ENCODE data around the gene DCP1A. TPM values are rescaled to one million over a fixed set of nuclear protein-coding genes. Genes with fewer than 3 reads are reported as not detected.

Gene DCP1A
- total and polyA plus RNA-seq, 2 experiments from 2014 or later = 19.3 to 32.0 TPM

DNA sequence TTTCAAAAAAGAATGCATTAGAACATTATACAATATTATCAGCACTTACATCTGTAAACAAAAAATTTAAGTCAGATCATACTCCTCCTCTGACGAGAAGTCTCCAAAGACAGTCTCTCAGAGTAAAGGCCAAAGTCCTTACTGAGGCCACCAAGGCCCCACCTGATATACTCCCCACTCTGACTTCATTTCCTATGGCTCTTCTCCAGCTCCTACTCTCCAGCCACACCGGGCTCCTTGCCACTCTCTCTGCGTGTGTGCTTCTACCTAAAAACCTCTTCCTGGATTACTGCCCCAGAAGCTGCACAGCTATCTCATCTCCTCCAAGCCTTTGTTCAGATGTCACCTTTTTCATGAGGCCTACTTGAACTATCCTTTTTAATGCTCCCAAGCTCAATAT lies 5.0 kb downstream of the DCP1A start (continued):
- TF ChIP-seq, protein P1, sequence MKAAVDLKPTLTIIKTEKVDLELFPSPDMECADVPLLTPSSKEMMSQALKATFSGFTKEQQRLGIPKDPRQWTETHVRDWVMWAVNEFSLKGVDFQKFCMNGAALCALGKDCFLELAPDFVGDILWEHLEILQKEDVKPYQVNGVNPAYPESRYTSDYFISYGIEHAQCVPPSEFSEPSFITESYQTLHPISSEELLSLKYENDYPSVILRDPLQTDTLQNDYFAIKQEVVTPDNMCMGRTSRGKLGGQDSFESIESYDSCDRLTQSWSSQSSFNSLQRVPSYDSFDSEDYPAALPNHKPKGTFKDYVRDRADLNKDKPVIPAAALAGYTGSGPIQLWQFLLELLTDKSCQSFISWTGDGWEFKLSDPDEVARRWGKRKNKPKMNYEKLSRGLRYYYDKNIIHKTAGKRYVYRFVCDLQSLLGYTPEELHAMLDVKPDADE (IDR thresholded peaks at IDR 0.05) = no peak
- TF ChIP-seq CREB1 (CRISPR knock-in tag; IDR thresholded peaks at IDR 0.05; ENCODE audit: low read depth) = no peak
- TF ChIP-seq NANOG (IDR thresholded peaks at IDR 0.05; ENCODE audit: borderline replicate concordance) = no peak
- no peak for TF ChIP-seq STAT1 (IDR thresholded peaks at IDR 0.05; ENCODE audit: unreplicated experiment)
- TF ChIP-seq EZH2phosphoT487 (IDR thresholded peaks at IDR 0.05; ENCODE audit: unreplicated experiment) = no peak

DNA sequence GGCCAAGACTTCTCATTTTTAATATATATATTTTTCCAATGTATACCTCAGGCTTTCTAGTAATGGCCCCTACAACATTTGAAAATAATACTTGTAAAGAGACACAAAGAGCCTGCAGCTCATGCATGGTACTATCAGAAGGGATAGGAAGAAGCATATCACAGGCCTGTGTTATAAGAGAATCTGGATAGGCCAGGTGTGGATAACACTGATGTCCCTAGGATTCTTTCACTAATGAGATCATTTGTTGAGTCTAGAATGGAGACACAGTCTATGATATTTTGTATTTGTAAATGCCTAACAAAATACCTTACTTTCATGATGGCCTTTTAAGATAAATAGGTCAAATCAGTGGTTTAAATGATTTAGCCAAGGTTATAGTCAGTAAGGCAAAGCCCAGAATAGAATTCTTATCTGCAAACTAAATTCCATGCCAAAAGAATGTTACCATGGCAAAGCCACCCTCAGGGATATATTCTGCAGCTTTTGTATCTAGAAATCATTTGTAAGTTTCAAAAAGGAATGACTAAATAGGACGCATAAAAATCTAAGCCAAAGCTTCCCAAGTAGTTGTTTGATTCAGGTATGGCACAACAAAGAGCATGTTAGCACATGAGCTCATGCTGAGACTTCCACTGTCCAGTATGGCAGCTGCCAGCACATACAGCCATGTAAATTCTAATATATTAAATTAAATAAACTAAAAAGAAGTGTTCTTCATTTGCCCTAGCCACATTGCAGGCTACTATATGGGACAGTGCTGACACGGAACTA lies 10.0 kb downstream of the DCP1A start:
- Histone ChIP-seq H2AFZ (no peak overlapping the region), H3K4me3 (no peak overlapping the region), H4K20me1 (replicated peaks; ENCODE audit: insufficient read depth) (peaks cover 21% of the 10 kb centered on the region), H3K4me2 (no peak overlapping the region), H3F3A (replicated peaks; ENCODE audit: low read depth) (no peaks in the 10 kb centered on the region), H3K27me3 (ENCODE audit: insufficient read depth) (no peaks in the 10 kb centered on the region), H3K36me3 (ENCODE audit: insufficient read depth) (peaks cover 16% of the 10 kb centered on the region), H3K9me2 (ENCODE audit: insufficient read depth) (no peaks in the 10 kb centered on the region), H3K79me2 (replicated peaks; ENCODE audit: insufficient read depth) (peaks cover 30% of the 10 kb centered on the region), H3K27ac (ENCODE audit: low read depth) (no peak overlapping the region), H3K4me1 (ENCODE audit: insufficient read depth) (no peaks in the 10 kb centered on the region)
- Mint-ChIP-seq H3K4me1 (no peaks in the 10 kb centered on the region; the same call in 2 of the 3 replicates), H3K9me3 (no peaks in the 10 kb centered on the region), H3K27me3 (ENCODE audit: insufficient read depth, low read depth, poor library complexity) (no peaks in the 10 kb centered on the region), H3K27ac (no peak overlapping the region), H3K4me3 (no peak overlapping the region), H3K36me3 (ENCODE audit: low read depth) (peaks cover 47% of the 10 kb centered on the region)
- ATAC-seq (no peak), DNase-seq (ENCODE audit: low spot score) (no peak)
- no peak for TF ChIP-seq NANOG (IDR thresholded peaks at IDR 0.05; ENCODE audit: borderline replicate concordance)
- TF ChIP-seq POLR2AphosphoS5 (IDR thresholded peaks at IDR 0.05; ENCODE audit: low read depth) = no peak
- no peak for TF ChIP-seq ZNF114 (CRISPR knock-in tag; IDR thresholded peaks at IDR 0.05)
- TF ChIP-seq, protein P2, sequence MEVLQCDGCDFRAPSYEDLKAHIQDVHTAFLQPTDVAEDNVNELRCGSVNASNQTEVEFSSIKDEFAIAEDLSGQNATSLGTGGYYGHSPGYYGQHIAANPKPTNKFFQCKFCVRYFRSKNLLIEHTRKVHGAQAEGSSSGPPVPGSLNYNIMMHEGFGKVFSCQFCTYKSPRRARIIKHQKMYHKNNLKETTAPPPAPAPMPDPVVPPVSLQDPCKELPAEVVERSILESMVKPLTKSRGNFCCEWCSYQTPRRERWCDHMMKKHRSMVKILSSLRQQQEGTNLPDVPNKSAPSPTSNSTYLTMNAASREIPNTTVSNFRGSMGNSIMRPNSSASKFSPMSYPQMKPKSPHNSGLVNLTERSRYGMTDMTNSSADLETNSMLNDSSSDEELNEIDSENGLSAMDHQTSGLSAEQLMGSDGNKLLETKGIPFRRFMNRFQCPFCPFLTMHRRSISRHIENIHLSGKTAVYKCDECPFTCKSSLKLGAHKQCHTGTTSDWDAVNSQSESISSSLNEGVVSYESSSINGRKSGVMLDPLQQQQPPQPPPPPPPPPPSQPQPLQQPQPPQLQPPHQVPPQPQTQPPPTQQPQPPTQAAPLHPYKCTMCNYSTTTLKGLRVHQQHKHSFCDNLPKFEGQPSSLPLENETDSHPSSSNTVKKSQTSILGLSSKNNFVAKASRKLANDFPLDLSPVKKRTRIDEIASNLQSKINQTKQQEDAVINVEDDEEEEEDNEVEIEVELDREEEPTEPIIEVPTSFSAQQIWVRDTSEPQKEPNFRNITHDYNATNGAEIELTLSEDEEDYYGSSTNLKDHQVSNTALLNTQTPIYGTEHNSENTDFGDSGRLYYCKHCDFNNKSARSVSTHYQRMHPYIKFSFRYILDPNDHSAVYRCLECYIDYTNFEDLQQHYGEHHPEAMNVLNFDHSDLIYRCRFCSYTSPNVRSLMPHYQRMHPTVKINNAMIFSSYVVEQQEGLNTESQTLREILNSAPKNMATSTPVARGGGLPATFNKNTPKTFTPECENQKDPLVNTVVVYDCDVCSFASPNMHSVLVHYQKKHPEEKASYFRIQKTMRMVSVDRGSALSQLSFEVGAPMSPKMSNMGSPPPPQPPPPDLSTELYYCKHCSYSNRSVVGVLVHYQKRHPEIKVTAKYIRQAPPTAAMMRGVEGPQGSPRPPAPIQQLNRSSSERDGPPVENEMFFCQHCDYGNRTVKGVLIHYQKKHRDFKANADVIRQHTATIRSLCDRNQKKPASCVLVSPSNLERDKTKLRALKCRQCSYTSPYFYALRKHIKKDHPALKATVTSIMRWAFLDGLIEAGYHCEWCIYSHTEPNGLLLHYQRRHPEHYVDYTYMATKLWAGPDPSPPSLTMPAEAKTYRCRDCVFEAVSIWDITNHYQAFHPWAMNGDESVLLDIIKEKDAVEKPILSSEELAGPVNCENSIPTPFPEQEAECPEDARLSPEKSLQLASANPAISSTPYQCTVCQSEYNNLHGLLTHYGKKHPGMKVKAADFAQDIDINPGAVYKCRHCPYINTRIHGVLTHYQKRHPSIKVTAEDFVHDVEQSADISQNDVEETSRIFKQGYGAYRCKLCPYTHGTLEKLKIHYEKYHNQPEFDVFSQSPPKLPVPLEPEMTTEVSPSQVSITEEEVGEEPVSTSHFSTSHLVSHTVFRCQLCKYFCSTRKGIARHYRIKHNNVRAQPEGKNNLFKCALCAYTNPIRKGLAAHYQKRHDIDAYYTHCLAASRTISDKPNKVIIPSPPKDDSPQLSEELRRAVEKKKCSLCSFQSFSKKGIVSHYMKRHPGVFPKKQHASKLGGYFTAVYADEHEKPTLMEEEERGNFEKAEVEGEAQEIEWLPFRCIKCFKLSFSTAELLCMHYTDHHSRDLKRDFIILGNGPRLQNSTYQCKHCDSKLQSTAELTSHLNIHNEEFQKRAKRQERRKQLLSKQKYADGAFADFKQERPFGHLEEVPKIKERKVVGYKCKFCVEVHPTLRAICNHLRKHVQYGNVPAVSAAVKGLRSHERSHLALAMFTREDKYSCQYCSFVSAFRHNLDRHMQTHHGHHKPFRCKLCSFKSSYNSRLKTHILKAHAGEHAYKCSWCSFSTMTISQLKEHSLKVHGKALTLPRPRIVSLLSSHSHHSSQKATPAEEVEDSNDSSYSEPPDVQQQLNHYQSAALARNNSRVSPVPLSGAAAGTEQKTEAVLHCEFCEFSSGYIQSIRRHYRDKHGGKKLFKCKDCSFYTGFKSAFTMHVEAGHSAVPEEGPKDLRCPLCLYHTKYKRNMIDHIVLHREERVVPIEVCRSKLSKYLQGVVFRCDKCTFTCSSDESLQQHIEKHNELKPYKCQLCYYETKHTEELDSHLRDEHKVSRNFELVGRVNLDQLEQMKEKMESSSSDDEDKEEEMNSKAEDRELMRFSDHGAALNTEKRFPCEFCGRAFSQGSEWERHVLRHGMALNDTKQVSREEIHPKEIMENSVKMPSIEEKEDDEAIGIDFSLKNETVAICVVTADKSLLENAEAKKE (CRISPR knock-in tag; IDR thresholded peaks at IDR 0.05) = no peak
- no peak for TF ChIP-seq STAT1 (IDR thresholded peaks at IDR 0.05; ENCODE audit: unreplicated experiment)
- no peak for TF ChIP-seq CREB1 (CRISPR knock-in tag; IDR thresholded peaks at IDR 0.05; ENCODE audit: low read depth)
- TF ChIP-seq, protein P3, sequence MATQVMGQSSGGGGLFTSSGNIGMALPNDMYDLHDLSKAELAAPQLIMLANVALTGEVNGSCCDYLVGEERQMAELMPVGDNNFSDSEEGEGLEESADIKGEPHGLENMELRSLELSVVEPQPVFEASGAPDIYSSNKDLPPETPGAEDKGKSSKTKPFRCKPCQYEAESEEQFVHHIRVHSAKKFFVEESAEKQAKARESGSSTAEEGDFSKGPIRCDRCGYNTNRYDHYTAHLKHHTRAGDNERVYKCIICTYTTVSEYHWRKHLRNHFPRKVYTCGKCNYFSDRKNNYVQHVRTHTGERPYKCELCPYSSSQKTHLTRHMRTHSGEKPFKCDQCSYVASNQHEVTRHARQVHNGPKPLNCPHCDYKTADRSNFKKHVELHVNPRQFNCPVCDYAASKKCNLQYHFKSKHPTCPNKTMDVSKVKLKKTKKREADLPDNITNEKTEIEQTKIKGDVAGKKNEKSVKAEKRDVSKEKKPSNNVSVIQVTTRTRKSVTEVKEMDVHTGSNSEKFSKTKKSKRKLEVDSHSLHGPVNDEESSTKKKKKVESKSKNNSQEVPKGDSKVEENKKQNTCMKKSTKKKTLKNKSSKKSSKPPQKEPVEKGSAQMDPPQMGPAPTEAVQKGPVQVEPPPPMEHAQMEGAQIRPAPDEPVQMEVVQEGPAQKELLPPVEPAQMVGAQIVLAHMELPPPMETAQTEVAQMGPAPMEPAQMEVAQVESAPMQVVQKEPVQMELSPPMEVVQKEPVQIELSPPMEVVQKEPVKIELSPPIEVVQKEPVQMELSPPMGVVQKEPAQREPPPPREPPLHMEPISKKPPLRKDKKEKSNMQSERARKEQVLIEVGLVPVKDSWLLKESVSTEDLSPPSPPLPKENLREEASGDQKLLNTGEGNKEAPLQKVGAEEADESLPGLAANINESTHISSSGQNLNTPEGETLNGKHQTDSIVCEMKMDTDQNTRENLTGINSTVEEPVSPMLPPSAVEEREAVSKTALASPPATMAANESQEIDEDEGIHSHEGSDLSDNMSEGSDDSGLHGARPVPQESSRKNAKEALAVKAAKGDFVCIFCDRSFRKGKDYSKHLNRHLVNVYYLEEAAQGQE (IDR thresholded peaks at IDR 0.05; ENCODE audit: unreplicated experiment) = no peak
- no peak for TF ChIP-seq EZH2 (IDR thresholded peaks at IDR 0.05; ENCODE audit: low read depth, unreplicated experiment)
- TF ChIP-seq ZNF331 (CRISPR knock-in tag; IDR thresholded peaks at IDR 0.05; ENCODE audit: low read depth) = no peak
- TF ChIP-seq EZH2phosphoT487 (IDR thresholded peaks at IDR 0.05; ENCODE audit: unreplicated experiment) = no peak
- TF ChIP-seq, protein P1 (IDR thresholded peaks at IDR 0.05) = no peak
- TF ChIP-seq JUNB (IDR thresholded peaks at IDR 0.05; ENCODE audit: unreplicated experiment) = no peak

All from GM23338 (cell line).